HepG2 (cell line): ENCODE data around the gene TOGARAM1. TPM values are rescaled to one million over a fixed set of nuclear protein-coding genes. Genes with fewer than 3 reads are reported as not detected.

Source experiments
- AHR ChIP-seq: IDR thresholded peaks from 2 replicates; pipeline ENCODE4 v1.6.1; 2018; ENCODE audit warnings: missing genetic modification reagents, missing compliant biosample characterization
- BRCA1 ChIP-seq: sonication (generic); formaldehyde crosslinking; IDR thresholded peaks from 2 replicates; pipeline ENCODE4 v1.4.0; 2020; ENCODE audit warnings: missing genetic modification reagents
- CEBPG ChIP-seq: IDR thresholded peaks from 2 replicates; pipeline ENCODE4 v1.6.1; 2016
- CTCF ChIP-seq: sonication (generic); formaldehyde crosslinking; IDR thresholded peaks from 2 replicates; pipeline ENCODE4 v1.5.0; 2020; ENCODE audit warnings: mild to moderate bottlenecking, missing genetic modification reagents, moderate library complexity
- ETV5 ChIP-seq: IDR thresholded peaks from 2 replicates; pipeline ENCODE4 v1.6.1; 2018; ENCODE audit warnings: missing biosample characterization, missing genetic modification reagents, inconsistent platforms, borderline replicate concordance
- HMGA1 ChIP-seq: sonication (generic); formaldehyde crosslinking; conservative IDR thresholded peaks from 2 replicates; pipeline ENCODE4 v1.4.0; 2020; ENCODE audit warnings: missing genetic modification reagents
- IRX3 ChIP-seq: sonication (generic); formaldehyde crosslinking; IDR thresholded peaks from 2 replicates; pipeline ENCODE4 v1.8.1; 2023; ENCODE audit warnings: mild to moderate bottlenecking, low read depth, missing genetic modification reagents, borderline replicate concordance
- KLF12 ChIP-seq: sonication (generic); formaldehyde crosslinking; IDR thresholded peaks from 2 replicates; pipeline ENCODE4 v1.4.0; 2020; ENCODE audit warnings: missing genetic modification reagents, borderline replicate concordance
- PBX3 ChIP-seq: sonication (generic); formaldehyde crosslinking; IDR thresholded peaks from 2 replicates; pipeline ENCODE4 v1.8.1; 2023; ENCODE audit warnings: missing genetic modification reagents, inconsistent platforms, borderline replicate concordance
- RFX5 ChIP-seq: IDR thresholded peaks from 2 replicates; pipeline ENCODE4 v1.6.1; 2011; ENCODE audit warnings: low read depth, low read length, improper control_type of control experiment
- SP4 ChIP-seq: sonication (generic); formaldehyde crosslinking; IDR thresholded peaks from 2 replicates; pipeline ENCODE4 v1.8.1; 2023; ENCODE audit warnings: mild to moderate bottlenecking, missing genetic modification reagents
- ZFP36L2 ChIP-seq: sonication (generic); formaldehyde crosslinking; IDR thresholded peaks from 2 replicates; pipeline ENCODE4 v1.4.0; 2020; ENCODE audit warnings: missing genetic modification reagents
- ZHX1 ChIP-seq: sonication (generic); formaldehyde crosslinking; IDR thresholded peaks from 2 replicates; pipeline ENCODE4 v1.8.1; 2022; ENCODE audit warnings: low read depth, mild to moderate bottlenecking, missing genetic modification reagents
- ZKSCAN5 ChIP-seq: sonication (generic); formaldehyde crosslinking; IDR thresholded peaks from 2 replicates; pipeline ENCODE4 v1.5.1; 2020; ENCODE audit warnings: mild to moderate bottlenecking, missing genetic modification reagents
- ZNF326 ChIP-seq: sonication (generic); formaldehyde crosslinking; IDR thresholded peaks from 2 replicates; pipeline ENCODE4 v1.4.0; 2020; ENCODE audit warnings: missing genetic modification reagents, borderline replicate concordance
- ZNF563 ChIP-seq: sonication (generic); formaldehyde crosslinking; IDR thresholded peaks from 2 replicates; pipeline ENCODE4 v1.8.0; 2022; ENCODE audit warnings: mild to moderate bottlenecking, moderate library complexity, missing genetic modification reagents
- ZNF710 ChIP-seq: sonication (generic); formaldehyde crosslinking; IDR thresholded peaks from 2 replicates; pipeline ENCODE4 v1.5.0; 2020; ENCODE audit warnings: mild to moderate bottlenecking, missing genetic modification reagents, borderline replicate concordance
- ZNF770 ChIP-seq: sonication (generic); formaldehyde crosslinking; IDR thresholded peaks from 2 replicates; pipeline ENCODE4 v1.5.0; 2020; ENCODE audit warnings: mild to moderate bottlenecking, missing genetic modification reagents
- polyA plus RNA-seq, 8 experiments: library from polyadenylated mRNA; depleted of rRNA in 3 of 8; stranded (reverse) in 7 of 8; unstranded in 1 of 8; fragments of >200 nt; fragmentation: Illumina TruSeq in 4 of 8; extraction: Trizol in 4 of 8; gene quantifications; 2 replicates each; pipeline versions ENCODE4 v1.2.1 to v1.2.3, GENCODE V29; 2011 to 2016; ENCODE audit warnings: low read depth in 4 of 8, missing spikeins in 1 of 8, mixed read lengths in 1 of 8; ENCODE audit not compliant: insufficient read depth in 1 of 8
- total RNA-seq, 5 experiments: library from RNA; depleted of rRNA; stranded (reverse); fragments of >200 nt; fragmentation: Illumina TruSeq; extraction: Trizol; gene quantifications; 2 replicates each; pipeline ENCODE4 v1.2.3, GENCODE V29; 2016; ENCODE audit warnings: low read depth in 1 of 5

TOGARAM1 gene
- total and polyA plus RNA-seq, 2 of the 13 experiments (the other 11 are each of a cell fraction or from before 2014, with no cell fraction given) = 5.6 to 9.8 TPM

GRCh38 chr14:45083976-45084722, 122.2 kb downstream of the TOGARAM1 start, which contains the start of gene PRPF39 (continued):
- TF ChIP-seq PBX3 (CRISPR knock-in tag) = 0 out of 2 replicates have a peak, but pooled peaks have one; percentile 20
- no peak for TF ChIP-seq HMGA1
- TF ChIP-seq IRX3 (CRISPR knock-in tag) = peak; percentile 72; the same call in 1 of the 2 replicates
- no peak for TF ChIP-seq SP4 (CRISPR knock-in tag)
- peak; percentile 53; the same call in 1 of the 2 replicates for TF ChIP-seq ZNF563 (CRISPR knock-in tag)
- TF ChIP-seq ZNF710 = no peak
- 0 out of 2 replicates have a peak, but pooled peaks have one; percentile 28 for TF ChIP-seq ZHX1 (CRISPR knock-in tag)
- TF ChIP-seq AHR = no peak
- peak; percentile 71 for TF ChIP-seq ZNF770 (CRISPR knock-in tag)
- no peak for TF ChIP-seq BRCA1 (CRISPR knock-in tag)
- TF ChIP-seq ETV5 (CRISPR knock-in tag) = no peak
- TF ChIP-seq KLF12 (CRISPR knock-in tag) = no peak
- TF ChIP-seq CEBPG (CRISPR knock-in tag) = no peak
- TF ChIP-seq RFX5 = no peak
- no peak for TF ChIP-seq ZFP36L2
- 0 out of 2 replicates have a peak, but pooled peaks have one; percentile 9 for TF ChIP-seq CTCF (CRISPR knock-in tag)
- TF ChIP-seq ZKSCAN5 (CRISPR knock-in tag) = 0 out of 2 replicates have a peak, but pooled peaks have one; percentile 34
- TF ChIP-seq ZNF326 (CRISPR knock-in tag) = no peak
